C4-2B (cell line): Measurements from ENCODE around the gene SNX14.

Experiments
- CTCF ChIP-seq: fragments of 450-650 bp; conservative IDR thresholded peaks from 2 replicates; pipeline ENCODE4 v1.5.1; 2017; ENCODE audit warnings: mild to moderate bottlenecking
- ZFX ChIP-seq: fragments of 450-650 bp; IDR thresholded peaks from 2 replicates; pipeline ENCODE4 v1.6.1; 2017

GRCh38 chr6:85591207-85591606 lies 2.5 kb downstream of the SNX14 start:
- TF ChIP-seq CTCF = no peak
- TF ChIP-seq ZFX = no peak
